Fibroblast of skin of right biceps (primary cell): Measurements from ENCODE around the gene ENPP7.
"Not testable (repeated sequence)": the region's sequence is repeated elsewhere in the genome, so short reads cannot be mapped to it uniquely, and the experiment has no call there.

Experiments used
- DNase-seq: peaks from one replicate; pipeline ENCODE4 v3.0.0-alpha.2; 2013

ENPP7 gene

DNA sequence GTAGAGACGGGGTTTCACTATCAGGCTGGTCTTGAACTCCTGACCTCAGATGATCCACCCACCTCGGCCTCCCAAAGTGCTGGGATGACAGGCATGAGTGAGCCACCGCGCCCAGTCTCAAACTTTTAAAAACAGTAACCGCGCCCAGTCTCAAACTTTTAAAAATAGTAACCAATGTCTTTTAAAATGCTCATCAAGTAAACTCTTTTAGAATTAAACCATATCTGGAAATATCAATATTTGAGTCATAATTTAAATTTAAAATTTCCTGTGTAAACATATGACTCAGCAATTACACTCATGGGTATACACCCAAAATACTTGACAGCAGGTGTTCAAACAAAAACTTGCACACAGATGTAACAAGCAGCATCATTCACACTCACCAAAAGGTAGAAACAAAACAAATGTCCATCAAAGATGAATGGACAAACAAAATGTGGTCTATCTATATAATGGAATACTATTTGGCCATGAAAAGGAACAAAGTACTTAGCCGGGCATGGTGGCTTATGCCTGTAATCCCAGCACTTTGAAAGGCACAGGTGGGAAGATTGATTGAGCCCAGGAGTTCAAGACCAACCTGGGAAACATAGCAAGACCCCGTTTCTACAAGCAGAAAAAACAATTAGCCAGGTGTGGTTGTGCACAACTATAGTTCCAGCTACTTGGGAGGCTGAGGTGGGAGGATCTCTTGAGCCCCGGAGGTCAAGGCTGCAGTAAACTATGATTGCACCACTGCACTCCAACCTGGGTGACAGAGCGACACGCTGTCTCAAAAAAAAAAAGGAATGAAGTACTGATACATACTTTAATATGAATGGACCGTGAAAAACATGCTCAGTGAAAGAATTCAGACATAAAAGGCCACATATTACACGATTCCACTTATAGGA is 20.2 kb downstream of the ENPP7 start:
- no peak for DNase-seq

DNA sequence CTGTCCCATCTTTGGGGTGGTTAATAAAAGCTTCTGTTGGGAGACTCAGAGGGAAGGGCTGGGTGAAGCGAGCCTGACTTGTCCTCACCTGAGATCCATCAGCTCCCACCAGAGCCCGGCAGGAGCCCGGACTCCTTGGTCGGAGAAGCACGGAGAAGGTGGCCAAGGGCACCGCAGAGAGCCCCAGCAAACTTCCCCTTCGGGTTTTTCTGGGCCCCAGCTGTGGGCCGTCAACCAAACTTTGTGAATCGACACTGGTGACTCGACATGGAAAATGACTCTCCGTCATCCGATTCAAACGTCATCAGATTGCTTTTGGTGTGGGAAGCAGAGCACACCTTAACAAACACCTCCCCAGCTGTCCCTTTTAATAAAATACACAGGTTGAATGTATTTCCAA is 21.4 kb downstream of the ENPP7 start:
- DNase-seq, result no peak

GRCh38 chr17:79754370-79754769 is 23.6 kb downstream of the ENPP7 start:
- no peak for DNase-seq

GRCh38 chr17:79754903-79755302 is 24.2 kb downstream of the ENPP7 start:
- not testable (repeated sequence) for DNase-seq

GRCh38 chr17:79755591-79755990 is 24.8 kb downstream of the ENPP7 start:
- DNase-seq, result no peak

DNA sequence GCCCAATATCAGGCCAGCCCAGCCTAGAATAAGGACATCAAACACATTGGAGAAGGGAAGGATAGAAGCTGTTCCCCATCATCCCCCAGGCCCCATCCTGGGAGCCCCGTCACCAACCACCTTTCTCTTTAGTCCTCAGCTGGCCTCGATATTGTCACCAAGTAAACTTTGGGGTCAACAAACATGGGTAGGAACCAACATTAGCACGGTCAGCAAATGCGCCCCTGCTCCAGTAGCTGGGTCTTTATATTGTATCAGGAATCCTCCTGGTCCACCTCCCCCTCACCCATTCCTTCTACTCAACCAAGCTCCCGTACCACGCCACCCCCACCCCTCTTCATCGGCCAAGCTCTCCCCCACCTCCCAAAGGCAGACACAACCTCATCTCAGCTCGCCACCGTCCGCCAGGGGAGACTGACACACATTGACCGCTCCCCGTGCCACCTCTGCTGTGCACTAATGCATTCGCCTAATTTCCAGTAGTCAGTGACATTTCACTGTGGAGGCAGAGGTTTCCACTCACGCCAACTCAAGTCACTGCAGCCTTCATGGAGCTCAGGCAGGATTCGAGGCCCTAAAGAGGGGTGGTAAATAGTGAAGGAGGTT is 26.5 kb downstream of the ENPP7 start:
- no peak for DNase-seq

GRCh38 chr17:79758271-79758670 is 27.5 kb downstream of the ENPP7 start:
- no peak for DNase-seq

- DNase-seq, result no peak
These were observed 29.6 kb downstream of the ENPP7 start for GRCh38 chr17:79760197-79760906.

DNA sequence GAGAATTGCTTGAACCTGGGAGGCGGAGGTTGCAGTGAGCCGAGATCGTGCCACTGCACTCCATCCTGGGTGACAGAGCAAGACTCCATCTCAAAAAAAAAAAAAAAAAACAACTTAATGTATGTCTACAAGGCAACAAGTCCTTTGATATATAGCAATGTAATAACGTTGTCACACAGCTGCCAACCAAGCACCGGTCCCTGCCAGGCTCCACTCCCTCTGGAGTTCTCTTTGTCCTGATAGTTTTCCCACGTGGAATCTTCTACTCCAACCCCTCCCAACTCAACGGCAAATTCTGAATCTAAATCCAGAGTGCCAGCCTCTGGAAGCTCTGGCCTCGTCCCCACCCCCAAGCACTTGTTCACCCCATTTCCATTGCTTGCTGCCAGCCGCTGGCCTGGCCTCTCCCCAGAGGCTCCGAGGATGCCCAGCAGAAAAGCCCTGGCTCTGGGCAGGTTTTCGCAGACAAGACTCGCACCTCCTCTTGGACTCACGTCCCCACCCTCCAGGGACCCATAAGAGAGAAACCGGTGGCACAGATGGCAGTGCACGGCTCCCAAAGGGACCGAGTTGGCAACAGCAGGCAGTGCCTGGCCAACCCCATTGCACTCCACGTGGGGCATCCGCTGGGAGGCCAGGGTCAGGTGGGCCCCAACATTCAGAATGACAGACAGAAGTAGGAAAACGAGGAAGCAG is 31.3 kb downstream of the ENPP7 start:
- no peak for DNase-seq

DNA sequence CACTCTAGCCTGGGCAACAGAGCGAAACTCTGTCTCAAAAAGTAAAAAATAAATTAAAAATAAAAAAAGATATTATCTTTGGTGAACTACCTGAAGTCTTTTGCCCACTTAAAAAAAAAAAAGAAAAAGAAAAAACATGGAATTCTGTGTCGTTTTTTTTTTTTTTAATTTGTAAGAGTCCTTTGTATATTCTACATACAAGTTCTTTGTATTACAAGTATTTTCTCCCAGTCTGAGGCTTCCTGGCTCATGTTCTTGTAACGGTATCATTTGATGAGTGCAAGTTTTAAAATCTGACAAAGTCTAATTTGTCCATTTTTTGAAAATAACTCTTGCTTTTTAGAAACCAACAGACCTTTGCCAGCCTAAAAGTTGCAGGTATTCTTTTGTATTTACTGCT is 35.0 kb downstream of the ENPP7 start:
- DNase-seq, result no peak

DNA sequence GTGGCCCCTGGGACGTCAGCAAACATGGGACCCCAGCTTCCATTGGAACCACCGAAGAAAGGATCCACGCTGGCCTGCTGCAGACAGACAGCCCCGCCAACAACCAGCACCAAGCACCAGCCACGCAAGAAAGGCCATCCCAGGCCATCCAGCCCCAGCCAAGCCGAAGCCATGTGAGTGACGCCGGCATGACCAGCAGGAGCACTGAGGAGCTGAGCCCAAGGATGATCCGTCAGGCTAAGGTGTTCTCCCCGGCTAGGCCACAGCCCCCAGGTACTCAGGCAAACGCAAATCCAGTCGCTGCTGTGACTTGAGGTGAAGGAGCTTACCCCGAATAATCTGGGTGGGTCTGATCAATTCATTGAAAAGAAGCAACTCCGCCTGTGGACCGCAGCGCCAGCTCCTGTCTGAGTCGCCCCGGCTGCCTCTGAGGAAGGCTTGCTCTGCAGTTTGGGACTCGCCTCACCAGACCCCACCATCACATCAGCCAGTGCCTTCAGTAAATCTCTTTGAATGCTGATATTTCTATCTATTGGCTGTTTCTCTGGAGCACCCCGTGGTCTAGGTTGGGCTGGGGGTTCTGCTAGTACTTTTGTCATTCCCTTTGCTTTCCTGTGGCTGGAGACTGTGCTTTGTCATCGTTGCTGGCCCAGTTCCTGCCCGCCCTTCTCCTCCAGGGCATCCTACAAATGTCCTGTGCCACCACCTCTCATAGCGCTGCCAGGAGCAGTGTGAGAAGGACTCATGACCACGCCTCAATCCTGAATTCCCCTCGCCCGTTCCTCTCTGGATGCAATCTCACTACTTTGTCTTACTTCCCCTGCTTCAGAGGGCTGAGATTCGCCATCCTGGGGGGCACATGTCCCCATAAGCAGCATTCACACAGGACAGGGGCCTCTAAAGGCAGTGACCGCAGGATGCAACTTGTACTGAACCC is 39.1 kb downstream of the ENPP7 start:
- no peak for DNase-seq

- no peak for DNase-seq
These were observed 40.5 kb downstream of the ENPP7 start for GRCh38 chr17:79771276-79771675.

GRCh38 chr17:79772726-79773125 is 42.0 kb downstream of the ENPP7 start:
- DNase-seq, result not testable (repeated sequence)

DNA sequence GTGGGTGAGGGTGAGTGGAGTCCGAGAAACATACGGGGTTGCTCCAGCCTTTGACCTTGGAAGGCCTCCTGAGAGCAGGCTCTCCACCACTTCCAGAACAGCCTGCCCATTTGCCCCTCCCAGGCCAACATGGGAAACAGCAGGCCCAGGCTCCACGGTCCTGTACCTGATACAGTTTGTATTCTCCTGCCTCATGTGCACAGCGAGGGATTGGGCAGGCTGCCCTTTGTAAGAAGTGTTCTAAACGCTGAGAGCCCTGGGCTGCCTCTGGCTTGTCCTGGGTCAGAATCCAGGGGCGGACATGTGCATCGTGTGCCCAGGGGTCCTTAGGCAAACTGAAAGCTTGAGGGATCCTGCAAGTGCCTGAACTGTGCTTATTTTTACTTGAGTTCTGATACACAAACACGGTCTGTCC is 43.8 kb downstream of the ENPP7 start:
- DNase-seq, result no peak

DNA sequence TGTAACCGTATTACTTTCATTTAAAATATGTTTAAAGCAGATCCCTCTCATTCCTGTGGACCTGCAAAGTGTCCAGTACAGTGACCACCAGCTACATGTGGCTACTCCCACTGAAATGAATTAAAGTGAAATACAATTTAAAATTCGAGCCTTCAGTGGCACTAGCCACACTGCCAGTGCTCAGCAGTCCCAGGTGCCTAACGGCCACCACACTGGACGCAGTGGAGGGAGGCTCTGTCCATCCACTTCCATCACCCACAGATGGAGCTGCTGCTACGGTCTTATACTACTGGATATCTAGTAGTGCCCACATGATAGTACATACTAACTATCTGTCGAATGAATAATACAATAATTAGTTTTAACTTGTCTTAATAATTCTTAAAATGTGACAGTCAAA is 44.9 kb downstream of the ENPP7 start:
- DNase-seq, result no peak

GRCh38 chr17:79776376-79777119 is 45.8 kb downstream of the ENPP7 start:
- no peak for DNase-seq

- peak; percentile 71 for DNase-seq
These were observed 46.6 kb downstream of the ENPP7 start for GRCh38 chr17:79777120-79777893.

GRCh38 chr17:79777894-79778503 is 47.3 kb downstream of the ENPP7 start, which contains the start of gene CBX2:
TSS of gene CBX2 (plus strand) at chr17:79778148. CDS start at chr17:79778236, 88 bp downstream.
- DNase-seq, result peak; percentile 79

- DNase-seq, result peak; percentile 32
These were observed 47.9 kb downstream of the ENPP7 start for GRCh38 chr17:79778504-79779083.
